Cardiac muscle cell (in vitro differentiated cells and primary cell): ENCODE results near the gene TCERG1L. TPM values are rescaled to one million over a fixed set of nuclear protein-coding genes. Genes with fewer than 3 reads are reported as not detected.
"Not testable (repeated sequence)": the region's sequence is repeated elsewhere in the genome, so short reads cannot be mapped to it uniquely, and the experiment has no call there.

Source experiments
- DNase-seq, 2 donors: peaks; one replicate each; pipeline versions ENCODE4 v3.0.0 to v3.0.0-alpha.2; 2010 to 2017; ENCODE audit warnings: low read depth in 1 of 2, low spot score in 1 of 2
- H3K27ac ChIP-seq: fragments of 200-600 bp; sonication (generic); 2 replicates; pipeline ENCODE4 v1.5.1; 2016
- H3K27me3 ChIP-seq: fragments of 200-600 bp; sonication (generic); 2 replicates; pipeline ENCODE4 v1.6.0; 2016; ENCODE audit warnings: control low read depth
- H3K36me3 ChIP-seq: fragments of 200-600 bp; sonication (generic); 2 replicates; pipeline ENCODE4 v1.5.1; 2016; ENCODE audit warnings: control low read depth
- H3K4me1 ChIP-seq: fragments of 200-600 bp; sonication (generic); 2 replicates; pipeline ENCODE4 v1.8.1; 2017; ENCODE audit warnings: low read depth, mild to moderate bottlenecking, mixed run types
- H3K4me3 ChIP-seq: fragments of 200-600 bp; sonication (generic); 2 replicates; pipeline ENCODE4 v1.5.1; 2016; ENCODE audit warnings: mild to moderate bottlenecking
- H3K9me3 ChIP-seq: fragments of 200-600 bp; sonication (generic); 2 replicates; pipeline ENCODE4 v1.5.1; 2017; ENCODE audit warnings: low read depth, mild to moderate bottlenecking, control low read depth
- polyA plus RNA-seq: library from polyadenylated mRNA; unstranded; fragments of >200 nt; fragmentation: Nextera tagmentation; extraction: Ambion mirVana; gene quantifications from 2 replicates; pipeline ENCODE4 v1.2.1, GENCODE V29; 2016
- total RNA-seq: library from RNA; depleted of rRNA; stranded (reverse); fragments of >200 nt; gene quantifications from 2 replicates; pipeline ENCODE4 v1.2.3, GENCODE V29; 2016
- TF ChIP-seq, protein P1 (sequence below): IDR thresholded peaks from 2 replicates; pipeline ENCODE4 v1.5.1; 2012; ENCODE audit warnings: low read depth, mild to moderate bottlenecking, low read length

Gene TCERG1L
- total and polyA plus RNA-seq, 2 experiments from 2014 or later, result 0.12 to 1.9 TPM

DNA sequence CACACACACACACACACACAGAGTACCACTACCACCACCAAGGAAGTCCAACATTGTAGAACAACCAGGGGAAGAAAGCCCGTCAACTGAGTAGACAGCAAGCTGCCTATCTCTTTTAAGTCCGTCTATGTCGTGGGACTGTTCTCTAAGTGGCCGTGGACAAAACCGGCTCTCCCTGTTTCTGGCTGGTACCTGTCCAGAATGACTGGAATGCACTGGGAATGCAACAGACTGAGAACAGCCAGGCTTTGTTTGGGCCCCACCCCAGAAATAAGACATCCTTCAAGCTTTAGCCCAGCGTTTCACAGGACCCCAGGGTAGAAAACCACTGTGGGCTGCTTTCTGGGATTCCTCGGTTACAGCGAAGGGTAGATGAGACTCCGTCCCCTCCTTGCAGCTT lies 203.6 kb downstream of the TCERG1L start:
- Histone ChIP-seq H3K36me3 (no peaks in the 10 kb centered on the region), H3K4me1 (no peaks in the 10 kb centered on the region), H3K9me3 (no peaks in the 10 kb centered on the region), H3K4me3 (no peak overlapping the region), H3K27ac (no peak overlapping the region), H3K27me3 (no peaks in the 10 kb centered on the region)
- TF ChIP-seq, protein P1, sequence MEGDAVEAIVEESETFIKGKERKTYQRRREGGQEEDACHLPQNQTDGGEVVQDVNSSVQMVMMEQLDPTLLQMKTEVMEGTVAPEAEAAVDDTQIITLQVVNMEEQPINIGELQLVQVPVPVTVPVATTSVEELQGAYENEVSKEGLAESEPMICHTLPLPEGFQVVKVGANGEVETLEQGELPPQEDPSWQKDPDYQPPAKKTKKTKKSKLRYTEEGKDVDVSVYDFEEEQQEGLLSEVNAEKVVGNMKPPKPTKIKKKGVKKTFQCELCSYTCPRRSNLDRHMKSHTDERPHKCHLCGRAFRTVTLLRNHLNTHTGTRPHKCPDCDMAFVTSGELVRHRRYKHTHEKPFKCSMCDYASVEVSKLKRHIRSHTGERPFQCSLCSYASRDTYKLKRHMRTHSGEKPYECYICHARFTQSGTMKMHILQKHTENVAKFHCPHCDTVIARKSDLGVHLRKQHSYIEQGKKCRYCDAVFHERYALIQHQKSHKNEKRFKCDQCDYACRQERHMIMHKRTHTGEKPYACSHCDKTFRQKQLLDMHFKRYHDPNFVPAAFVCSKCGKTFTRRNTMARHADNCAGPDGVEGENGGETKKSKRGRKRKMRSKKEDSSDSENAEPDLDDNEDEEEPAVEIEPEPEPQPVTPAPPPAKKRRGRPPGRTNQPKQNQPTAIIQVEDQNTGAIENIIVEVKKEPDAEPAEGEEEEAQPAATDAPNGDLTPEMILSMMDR, result no peak
- DNase-seq, result no peak

DNA sequence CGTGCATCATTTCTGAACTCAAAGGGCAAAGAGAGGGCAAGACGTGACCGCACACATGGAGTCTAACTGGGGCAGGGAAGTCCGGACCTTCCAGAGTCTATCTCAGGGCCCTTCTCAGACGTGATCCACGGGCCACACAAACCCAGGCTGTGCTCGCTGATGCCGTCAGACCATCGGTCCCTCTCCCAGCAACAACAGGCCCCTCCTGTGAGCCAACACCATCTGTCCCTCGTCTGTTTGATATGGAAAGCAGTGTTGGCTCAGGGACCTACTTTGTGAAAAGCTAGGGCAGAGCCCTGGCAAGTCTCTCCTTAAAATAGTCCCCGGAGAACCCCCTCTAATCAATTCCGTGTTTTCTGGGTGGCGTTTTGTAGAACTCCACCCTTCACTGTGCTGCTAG lies 208.8 kb downstream of the TCERG1L start:
- no peaks in the 10 kb centered on the region for H3K9me3 ChIP-seq
- no peaks in the 10 kb centered on the region for H3K27me3 ChIP-seq
- H3K4me3 ChIP-seq, result no peak overlapping the region
- TF ChIP-seq, protein P1, result no peak
- H3K36me3 ChIP-seq, result no peaks in the 10 kb centered on the region
- H3K27ac ChIP-seq, result no peak overlapping the region
- DNase-seq, result no peak
- H3K4me1 ChIP-seq, result no peaks in the 10 kb centered on the region

DNA sequence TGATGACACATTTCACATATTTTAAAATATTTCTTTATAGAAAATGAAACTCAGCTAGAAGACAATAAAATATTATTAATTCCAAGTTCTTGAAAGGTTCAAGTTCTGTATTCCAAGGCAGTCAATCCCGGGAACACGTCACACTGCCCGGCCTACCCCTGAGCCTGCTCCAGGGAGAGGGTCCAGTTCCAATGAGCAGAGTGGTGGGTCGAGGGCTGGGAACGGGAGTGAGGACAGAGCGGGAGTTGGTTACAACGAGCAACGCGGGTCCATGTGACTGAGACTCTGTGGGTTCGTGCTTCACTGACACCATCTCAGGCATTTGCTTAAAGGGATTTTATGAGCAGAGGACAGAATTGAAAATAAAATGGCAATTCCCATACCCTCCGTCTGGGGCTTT lies 209.4 kb downstream of the TCERG1L start:
- Histone ChIP-seq H3K36me3 (no peaks in the 10 kb centered on the region), H3K27ac (no peak overlapping the region), H3K4me1 (no peaks in the 10 kb centered on the region), H3K27me3 (no peaks in the 10 kb centered on the region), H3K4me3 (no peak overlapping the region), H3K9me3 (no peaks in the 10 kb centered on the region)
- no peak for DNase-seq
- TF ChIP-seq, protein P1, result no peak

DNA sequence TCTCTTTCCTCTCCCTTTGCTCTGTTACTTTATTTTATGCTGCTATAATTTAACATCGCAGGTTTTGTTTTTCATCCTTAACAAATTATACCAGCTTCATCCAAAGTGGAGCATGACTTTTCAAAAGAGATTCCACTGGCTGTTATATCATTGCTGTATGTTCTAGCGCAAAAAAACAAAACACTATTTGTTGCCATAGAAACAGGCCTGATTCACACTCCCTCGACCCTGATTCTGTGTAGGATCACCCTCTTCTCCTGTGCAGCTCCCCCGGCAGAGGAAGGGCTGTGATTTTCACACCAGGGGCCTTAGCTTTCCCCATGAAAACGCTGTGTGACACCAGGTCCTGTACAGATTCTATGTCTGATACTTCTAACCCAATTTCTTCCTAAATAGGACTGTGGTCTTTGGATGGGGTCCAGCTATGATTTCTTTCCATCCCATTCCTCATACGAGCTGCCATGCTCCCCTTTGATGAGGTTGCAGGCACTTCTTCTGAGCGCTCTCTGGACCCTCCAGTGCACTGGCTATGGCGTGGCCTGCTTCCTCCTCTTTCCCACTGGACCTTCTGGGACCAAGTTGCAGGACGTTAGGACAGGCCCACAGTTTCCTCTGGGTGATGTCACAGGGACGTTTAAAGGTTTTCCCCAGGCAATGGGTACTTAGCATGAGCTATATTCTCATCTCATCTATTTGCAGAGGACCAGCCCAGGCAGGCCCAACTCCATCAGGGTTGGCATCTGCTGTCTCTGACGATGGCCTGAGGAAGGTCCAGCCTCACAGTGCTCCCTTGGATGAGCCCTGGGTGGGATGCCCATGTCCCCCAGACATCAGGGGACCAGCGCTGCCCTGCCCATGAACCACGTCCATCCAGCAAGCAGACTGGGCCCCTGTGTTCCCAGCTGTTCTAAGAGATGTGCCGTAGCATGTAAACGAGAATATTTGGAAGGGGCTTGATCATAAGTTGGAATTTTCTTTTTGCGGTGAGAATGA lies 210.8 kb downstream of the TCERG1L start:
- H3K36me3 ChIP-seq, DNase-seq, H3K4me3 ChIP-seq, H3K27me3 ChIP-seq, H3K4me1 ChIP-seq, H3K27ac ChIP-seq, H3K9me3 ChIP-seq: not testable (repeated sequence)

DNA sequence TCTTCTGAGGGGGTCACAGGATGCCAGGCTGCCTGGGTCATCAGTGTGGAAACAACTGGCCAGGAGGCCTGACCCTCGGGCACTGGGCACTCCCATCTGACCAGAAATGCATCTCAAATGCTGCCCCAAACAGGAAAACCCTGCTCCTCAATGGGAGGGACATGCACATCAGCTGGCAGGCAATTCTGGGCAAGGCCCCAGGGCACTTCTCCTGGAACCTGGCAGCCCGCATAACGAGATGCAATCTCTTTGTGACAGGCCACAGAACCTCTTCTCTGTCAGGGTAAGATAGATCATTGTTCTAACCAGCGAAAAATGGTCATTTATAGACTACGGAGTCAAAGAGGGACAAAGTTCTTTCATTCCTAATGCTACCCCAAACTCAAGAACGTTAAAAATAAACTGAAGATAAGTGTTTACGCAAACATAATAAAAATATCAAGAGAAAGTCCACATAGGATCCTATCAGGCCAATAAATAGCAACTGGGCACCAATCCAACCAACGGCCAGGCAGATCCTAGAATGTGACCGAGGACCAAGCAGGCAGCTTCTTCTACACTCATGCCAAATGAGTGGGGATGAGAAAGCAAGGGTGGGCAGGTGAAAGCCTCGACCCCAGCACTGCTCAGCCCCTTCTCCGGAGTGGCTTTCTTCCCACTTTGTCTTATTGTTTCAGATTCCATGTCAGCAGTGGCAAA lies 212.3 kb downstream of the TCERG1L start:
- Histone ChIP-seq H3K27me3 (no peaks in the 10 kb centered on the region), H3K4me1 (no peaks in the 10 kb centered on the region), H3K36me3 (no peaks in the 10 kb centered on the region), H3K9me3 (no peaks in the 10 kb centered on the region), H3K27ac (no peak overlapping the region), H3K4me3 (no peak overlapping the region)
- TF ChIP-seq, protein P1, result no peak
- no peak for DNase-seq
